SK-N-SH (cell line): Measurements from ENCODE around the gene WDR90. TPM values are rescaled to one million over a fixed set of nuclear protein-coding genes. Genes with fewer than 3 reads are reported as not detected.

Experiments
- CTCF ChIA-PET: fragments of 300-600, 350-600 bp; formaldehyde crosslinking; extraction: SDS; loops from one replicate; lab custom pipeline; 2021; lab: Yijun Ruan, JAX
- POLR2A ChIA-PET: fragments of 350-600 bp; sonication (Branson Sonifier 250); formaldehyde crosslinking; extraction: SDS; loops from one replicate; lab custom pipeline; 2020; ENCODE audit warnings: antibody characterized with exemption, inconsistent platforms; lab: Yijun Ruan, JAX
- DNase-seq: peaks from one replicate; pipeline ENCODE4 v3.0.0; 2012
- H2AFZ ChIP-seq: fragments of 200-600 bp; sonication (generic); 2 replicates; pipeline ENCODE4 v1.8.1; 2016; ENCODE audit warnings: antibody characterized with exemption, mild to moderate bottlenecking, low read depth
- H3F3A ChIP-seq: fragments of 200-600 bp; sonication (generic); replicated peaks from 2 replicates; pipeline ENCODE3; 2016; ENCODE audit warnings: antibody characterized with exemption, mild to moderate bottlenecking; ENCODE audit not compliant: insufficient read depth
- H3K27ac ChIP-seq, 2 experiments: fragments of 200-500 bp in 1 of 2; fragments of 200-600 bp in 1 of 2; sonication (Bioruptor generic) in 1 of 2; sonication (generic), shearing (Covaris generic) in 1 of 2; 2 replicates each; pipeline versions ENCODE4 v1.5.1 to v1.6.1; 2014 to 2016; ENCODE audit warnings: low read depth in 2 of 2, inconsistent platforms in 1 of 2, low read length in 1 of 2, mild to moderate bottlenecking in 1 of 2, mixed read lengths in 1 of 2
- H3K27me3 ChIP-seq: fragments of 200-600 bp; sonication (generic), shearing (Covaris generic); 2 replicates; pipeline ENCODE4 v1.6.1; 2016; ENCODE audit warnings: mixed run types; ENCODE audit not compliant: insufficient read depth
- H3K36me3 ChIP-seq, 2 experiments: fragments of 200-500 bp in 1 of 2; fragments of 200-600 bp in 1 of 2; sonication (Bioruptor generic) in 1 of 2; sonication (generic) in 1 of 2; replicated peaks in 1 of 2; 2 replicates each; pipeline versions ENCODE3 to v1.5.1; 2014 to 2016; ENCODE audit warnings: low read length in 1 of 2, mild to moderate bottlenecking in 1 of 2; ENCODE audit not compliant: insufficient read depth in 2 of 2, control insufficient read depth in 1 of 2
- H3K4me1 ChIP-seq, 2 experiments: fragments of 200-500 bp in 1 of 2; fragments of 200-600 bp in 1 of 2; sonication (Bioruptor generic) in 1 of 2; sonication (generic), shearing (Covaris generic) in 1 of 2; 2 replicates each; pipeline versions ENCODE4 v1.5.1 to v1.6.1; 2014 to 2016; ENCODE audit warnings: low read depth in 1 of 2, low read length in 1 of 2, mixed run types in 1 of 2; ENCODE audit not compliant: insufficient read depth in 2 of 2, control insufficient read depth in 1 of 2
- H3K4me2 ChIP-seq: fragments of 200-600 bp; sonication (generic), shearing (Covaris generic); 2 replicates; pipeline ENCODE4 v1.6.1; 2017; ENCODE audit warnings: mixed run types
- H3K4me3 ChIP-seq, 2 experiments: fragments of 200-500 bp in 1 of 2; fragments of 200-600 bp in 1 of 2; sonication (Bioruptor generic) in 1 of 2; sonication (generic), shearing (Covaris generic) in 1 of 2; 2 replicates each; pipeline versions ENCODE4 v1.5.1 to v1.8.1; 2014 to 2016; ENCODE audit warnings: low read depth in 2 of 2, inconsistent platforms in 1 of 2, low read length in 1 of 2, mild to moderate bottlenecking in 1 of 2, mixed read lengths in 1 of 2, moderate library complexity in 1 of 2
- H3K79me2 ChIP-seq: fragments of 200-600 bp; sonication (generic); 2 replicates; pipeline ENCODE4 v1.8.1; 2017; ENCODE audit warnings: mild to moderate bottlenecking; ENCODE audit not compliant: insufficient read depth
- H3K9ac ChIP-seq: fragments of 200-600 bp; sonication (generic); 2 replicates; pipeline ENCODE4 v1.6.1; 2017; ENCODE audit warnings: mixed run types
- H3K9me2 ChIP-seq: fragments of 200-600 bp; sonication (generic); 2 replicates; pipeline ENCODE4 v1.6.1; 2017; ENCODE audit warnings: mixed run types
- H3K9me3 ChIP-seq: fragments of 200-600 bp; sonication (generic); 2 replicates; pipeline ENCODE4 v1.6.1; 2017; ENCODE audit warnings: mixed run types, mild to moderate bottlenecking, moderate library complexity
- H4K20me1 ChIP-seq: fragments of 200-600 bp; sonication (generic); 2 replicates; pipeline ENCODE4 v1.6.1; 2017; ENCODE audit warnings: mild to moderate bottlenecking, mixed run types; ENCODE audit not compliant: insufficient read depth
- CHD2 ChIP-seq: fragments of 150-350 bp; IDR thresholded peaks from 2 replicates; pipeline ENCODE4 v1.6.1; 2018; ENCODE audit warnings: low read length; ENCODE audit not compliant: partially characterized antibody
- ELF1 ChIP-seq: IDR thresholded peaks from 2 replicates; pipeline ENCODE4 v1.4.0; 2012
- EP300 ChIP-seq, 2 experiments: IDR thresholded peaks; 2 replicates each; pipeline versions ENCODE4 v1.4.0 to v1.6.1; 2012; ENCODE audit warnings: borderline replicate concordance in 1 of 2, low read depth in 1 of 2, low read length in 1 of 2
- EZH2phosphoT487 ChIP-seq: fragments of 200-600 bp; sonication (generic); IDR thresholded peaks from 2 replicates; pipeline ENCODE4 v1.6.1; 2017; ENCODE audit warnings: low read depth, mixed run types, mild to moderate bottlenecking, antibody characterized with exemption, moderate library complexity, borderline replicate concordance
- FOSL2 ChIP-seq: IDR thresholded peaks from 2 replicates; pipeline ENCODE4 v1.4.0; 2012; ENCODE audit warnings: low read depth, mild to moderate bottlenecking, moderate library complexity, borderline replicate concordance
- GABPA ChIP-seq: IDR thresholded peaks from 2 replicates; pipeline ENCODE4 v1.4.0; 2012; ENCODE audit warnings: low read depth, mild to moderate bottlenecking
- JUND ChIP-seq: IDR thresholded peaks from 2 replicates; pipeline ENCODE4 v1.4.0; 2012
- MXI1 ChIP-seq: IDR thresholded peaks from 2 replicates; pipeline ENCODE4 v1.6.1; 2012; ENCODE audit warnings: mild to moderate bottlenecking, low read depth, low read length, improper control_type of control experiment
- NFIC ChIP-seq: IDR thresholded peaks from 2 replicates; pipeline ENCODE4 v1.4.0; 2012; ENCODE audit warnings: borderline replicate concordance
- POLR2AphosphoS5 ChIP-seq: IDR thresholded peaks from 2 replicates; pipeline ENCODE4 v1.6.1; 2012; ENCODE audit warnings: low read depth, low read length
- RCOR1 ChIP-seq: fragments of 150-350 bp; IDR thresholded peaks from 2 replicates; pipeline ENCODE4 v1.6.1; 2017; ENCODE audit warnings: antibody characterized with exemption, low read length
- REST ChIP-seq: IDR thresholded peaks from 2 replicates; pipeline ENCODE4 v1.6.1; 2012; ENCODE audit warnings: mild to moderate bottlenecking, low read depth, low read length, moderate library complexity
- TCF12 ChIP-seq: IDR thresholded peaks from 2 replicates; pipeline ENCODE4 v1.4.0; 2012
- USF2 ChIP-seq: fragments of 150-350 bp; IDR thresholded peaks from 2 replicates; pipeline ENCODE4 v1.6.1; 2017; ENCODE audit warnings: antibody characterized with exemption, low read length, low read depth, borderline replicate concordance
- YY1 ChIP-seq: IDR thresholded peaks from 2 replicates; pipeline ENCODE4 v1.4.0; 2012; ENCODE audit warnings: low read depth, mild to moderate bottlenecking
- WGBS: methylation state at CpG from one replicate; pipeline ENCODE4 v1.1.6; 2017; ENCODE audit warnings: low lambda C conversion rate; 5-methylcytosine and 5-hydroxymethylcytosine counted together
- polyA plus RNA-seq, 3 experiments: library from polyadenylated mRNA; depleted of rRNA; stranded (reverse); fragments of >200 nt; gene quantifications; 2 replicates each; pipeline ENCODE4 v1.2.3, GENCODE V29; 2012
- TF ChIP-seq, protein P1 (sequence below): IDR thresholded peaks from 2 replicates; pipeline ENCODE4 v1.4.0; 2012; ENCODE audit warnings: low read depth, borderline replicate concordance

Gene WDR90
- polyA plus RNA-seq, 1 of the 3 experiments (the other 2 are of a cell fraction): 32.0 TPM

GRCh38 chr16:606656-607307 is 42.4 kb upstream of the WDR90 start:
- H2AFZ ChIP-seq: no peak overlapping the region
- H4K20me1 ChIP-seq: peaks cover 6% of the 10 kb centered on the region; the same call in 1 of the 2 replicates
- TF ChIP-seq CHD2 (no peak), FOSL2 (no peak), EZH2phosphoT487 (no peak), ELF1 (no peak), NFIC (no peak), REST (no peak)
- TF ChIP-seq, protein P1, sequence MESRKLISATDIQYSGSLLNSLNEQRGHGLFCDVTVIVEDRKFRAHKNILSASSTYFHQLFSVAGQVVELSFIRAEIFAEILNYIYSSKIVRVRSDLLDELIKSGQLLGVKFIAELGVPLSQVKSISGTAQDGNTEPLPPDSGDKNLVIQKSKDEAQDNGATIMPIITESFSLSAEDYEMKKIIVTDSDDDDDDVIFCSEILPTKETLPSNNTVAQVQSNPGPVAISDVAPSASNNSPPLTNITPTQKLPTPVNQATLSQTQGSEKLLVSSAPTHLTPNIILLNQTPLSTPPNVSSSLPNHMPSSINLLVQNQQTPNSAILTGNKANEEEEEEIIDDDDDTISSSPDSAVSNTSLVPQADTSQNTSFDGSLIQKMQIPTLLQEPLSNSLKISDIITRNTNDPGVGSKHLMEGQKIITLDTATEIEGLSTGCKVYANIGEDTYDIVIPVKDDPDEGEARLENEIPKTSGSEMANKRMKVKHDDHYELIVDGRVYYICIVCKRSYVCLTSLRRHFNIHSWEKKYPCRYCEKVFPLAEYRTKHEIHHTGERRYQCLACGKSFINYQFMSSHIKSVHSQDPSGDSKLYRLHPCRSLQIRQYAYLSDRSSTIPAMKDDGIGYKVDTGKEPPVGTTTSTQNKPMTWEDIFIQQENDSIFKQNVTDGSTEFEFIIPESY: no peak
- WGBS: 99% methylated on average over 9 of the region's 22 CpGs
- peaks cover 0 to 11% of the 10 kb centered on the region in 2 experiments for H3K36me3 ChIP-seq
- POLR2A ChIA-PET: no interaction called here
- H3F3A ChIP-seq: no peaks in the 10 kb centered on the region
- H3K9me3 ChIP-seq: no peaks in the 10 kb centered on the region
- no peak for DNase-seq
- no peaks in the 10 kb centered on the region; a peak in 1 of 4 replicates for H3K4me1 ChIP-seq
- peaks cover 42% of the 10 kb centered on the region for H3K79me2 ChIP-seq
- no peak overlapping the region for H3K9ac ChIP-seq
- no peaks in the 10 kb centered on the region for H3K9me2 ChIP-seq
- CTCF ChIA-PET: no interaction called here
- H3K27ac ChIP-seq: no peak overlapping the region
- no peaks in the 10 kb centered on the region for H3K27me3 ChIP-seq
- H3K4me2 ChIP-seq: no peak overlapping the region
- H3K4me3 ChIP-seq: no peak overlapping the region

GRCh38 chr16:608019-608418 is 41.1 kb upstream of the WDR90 start:
- H3F3A ChIP-seq: no peaks in the 10 kb centered on the region
- ChIA-PET CTCF (no interaction called here), POLR2A (no interaction called here)
- no peaks in the 10 kb centered on the region; a peak in 1 of 4 replicates for H3K4me1 ChIP-seq
- peaks cover 6% of the 10 kb centered on the region; the same call in 1 of the 2 replicates for H4K20me1 ChIP-seq
- H3K4me2 ChIP-seq: no peak overlapping the region
- no peak for DNase-seq
- H3K36me3 ChIP-seq: peaks cover 0 to 9% of the 10 kb centered on the region in 2 experiments
- H3K9me2 ChIP-seq: no peaks in the 10 kb centered on the region
- H2AFZ ChIP-seq: no peak overlapping the region
- no peak overlapping the region for H3K4me3 ChIP-seq
- H3K9ac ChIP-seq: no peak overlapping the region
- H3K79me2 ChIP-seq: peaks cover 30% of the 10 kb centered on the region
- H3K9me3 ChIP-seq: no peaks in the 10 kb centered on the region
- TF ChIP-seq USF2 (no peak), RCOR1 (no peak), FOSL2 (no peak), REST (no peak), MXI1 (no peak), EP300 (IDR thresholded peaks at IDR 0.05; ENCODE audit: borderline replicate concordance in 1 of 2, low read depth in 1 of 2, low read length in 1 of 2) (no peak), YY1 (no peak), TCF12 (no peak), JUND (no peak), EZH2phosphoT487 (no peak), POLR2AphosphoS5 (no peak), GABPA (no peak), CHD2 (no peak)
- TF ChIP-seq, all 33 proteins: peak for 0
- Histone ChIP-seq H3K27ac (no peak overlapping the region), H3K27me3 (no peaks in the 10 kb centered on the region)
- WGBS: 94% methylated on average over 8 of the region's 10 CpGs
